DMS114 treated with DMSO at 0.1 percent for 48 hours (cell line): ENCODE results near the gene DRC7.

Experiments used
- DNase-seq: peaks from one replicate; lab custom pipeline; 2025; ENCODE audit not compliant: unreplicated experiment; lab: John Stamatoyannopoulos, UW

Gene DRC7

DNA sequence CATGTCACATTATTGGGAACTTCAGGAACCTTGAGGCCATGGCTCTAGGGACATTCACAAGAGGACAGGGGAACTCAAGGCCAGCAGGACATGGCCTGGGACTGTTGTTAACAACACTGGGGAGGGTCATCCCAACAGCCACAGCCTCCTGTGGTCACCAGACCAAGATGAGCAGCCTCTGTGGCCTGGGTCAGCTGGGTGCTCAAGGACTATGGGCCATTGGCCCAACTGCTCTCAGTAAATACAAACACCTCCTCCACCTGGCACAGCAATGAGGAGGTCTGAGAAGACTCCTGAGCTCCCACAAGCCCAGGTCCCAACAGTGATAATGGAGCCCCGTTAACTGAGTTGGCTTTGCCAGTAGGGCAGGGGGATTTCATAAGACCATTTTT, 86.7 kb downstream of the DRC7 start:
- no peak for DNase-seq
